DMS53 (cell line): ENCODE data around the gene SESN3.
"Not testable (repeated sequence)": the region's sequence is repeated elsewhere in the genome, so short reads cannot be mapped to it uniquely, and the experiment has no call there.

Experiments used
- DNase-seq: peaks from one replicate; lab custom pipeline; 2025; lab: John Stamatoyannopoulos, UW

The SESN3 gene

GRCh38 chr11:95251896-95252295, 20.9 kb upstream of the SESN3 start:
- not testable (repeated sequence) for DNase-seq

GRCh38 chr11:95248666-95249467, 17.9 kb upstream of the SESN3 start:
- no peak for DNase-seq

- no peak for DNase-seq
Observed at GRCh38 chr11:95247883-95248282, 16.9 kb upstream of the SESN3 start.

GRCh38 chr11:95247127-95247684, 16.2 kb upstream of the SESN3 start:
- DNase-seq: no peak

- DNase-seq: no peak
Observed at GRCh38 chr11:95245581-95245980, 14.6 kb upstream of the SESN3 start.

- DNase-seq: peak; percentile 50
Observed at GRCh38 chr11:95245038-95245437, 14.0 kb upstream of the SESN3 start.

GRCh38 chr11:95243673-95244072, 12.7 kb upstream of the SESN3 start:
- DNase-seq: peak; percentile 50

GRCh38 chr11:95242845-95243605, 12.0 kb upstream of the SESN3 start:
- no peak for DNase-seq

- DNase-seq: no peak
Observed at GRCh38 chr11:95242091-95242844, 11.3 kb upstream of the SESN3 start.

GRCh38 chr11:95241681-95242081, 10.7 kb upstream of the SESN3 start:
- DNase-seq: no peak

GRCh38 chr11:95239871-95240649, 9.1 kb upstream of the SESN3 start:
- DNase-seq: peak; percentile 67

GRCh38 chr11:95232666-95233065, 1.7 kb upstream of the SESN3 start:
- no peak for DNase-seq

- peak; percentile 95 for DNase-seq
Observed at GRCh38 chr11:95231881-95232605, 1.0 kb upstream of the SESN3 start.

GRCh38 chr11:95230810-95231126, 234 bp downstream of the SESN3 start:
- DNase-seq: peak; percentile 87

- peak; percentile 80 for DNase-seq
Observed at GRCh38 chr11:95229993-95230809, 801 bp downstream of the SESN3 start.

GRCh38 chr11:95229199-95229992, 1.6 kb downstream of the SESN3 start:
- DNase-seq: peak; percentile 66

- peak; percentile 39 for DNase-seq
Observed at GRCh38 chr11:95228081-95228749, 2.8 kb downstream of the SESN3 start.

GRCh38 chr11:95227060-95227459, 3.9 kb downstream of the SESN3 start:
- not testable (repeated sequence) for DNase-seq

- DNase-seq: no peak
Observed at GRCh38 chr11:95222817-95223216, 8.2 kb downstream of the SESN3 start.
